ENCODE results near the gene HM13. TPM values are rescaled to one million over a fixed set of nuclear protein-coding genes. Genes with fewer than 3 reads are reported as not detected.

The HM13 gene
- total RNA-seq, 4 donors from 2014 or later = 54.8 to 86.7 (median 75.8) TPM

DNA sequence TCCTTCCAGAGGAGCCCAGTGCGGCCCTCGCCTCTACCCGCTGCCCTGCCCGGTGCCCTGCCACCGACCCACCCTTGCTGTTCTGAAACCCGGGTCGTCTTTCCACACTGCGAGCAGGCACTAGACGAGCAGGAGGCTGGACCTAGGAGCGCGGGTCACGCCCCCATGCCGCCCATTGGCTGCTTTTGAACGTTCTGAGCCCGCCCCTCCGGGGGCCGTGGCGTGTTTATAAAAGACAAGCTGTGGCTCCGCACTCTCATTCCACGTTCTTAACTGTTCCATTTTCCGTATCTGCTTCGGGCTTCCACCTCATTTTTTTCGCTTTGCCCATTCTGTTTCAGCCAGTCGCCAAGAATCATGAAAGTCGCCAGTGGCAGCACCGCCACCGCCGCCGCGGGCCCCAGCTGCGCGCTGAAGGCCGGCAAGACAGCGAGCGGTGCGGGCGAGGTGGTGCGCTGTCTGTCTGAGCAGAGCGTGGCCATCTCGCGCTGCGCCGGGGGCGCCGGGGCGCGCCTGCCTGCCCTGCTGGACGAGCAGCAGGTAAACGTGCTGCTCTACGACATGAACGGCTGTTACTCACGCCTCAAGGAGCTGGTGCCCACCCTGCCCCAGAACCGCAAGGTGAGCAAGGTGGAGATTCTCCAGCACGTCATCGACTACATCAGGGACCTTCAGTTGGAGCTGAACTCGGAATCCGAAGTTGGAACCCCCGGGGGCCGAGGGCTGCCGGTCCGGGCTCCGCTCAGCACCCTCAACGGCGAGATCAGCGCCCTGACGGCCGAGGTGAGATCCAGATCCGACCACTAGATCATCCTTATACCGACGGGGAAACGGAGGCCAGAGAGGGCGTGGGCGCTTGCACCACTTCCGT lies 91.0 kb downstream of the HM13 start, which contains the start of gene ID1:
Gene ID1, plus strand, starts transcription at position 259 of the 871 bp plus-strand sequence. Its CDS starts 99 bp downstream, at position 358.
- 0 to 1% methylated on average over 50 to 71 of the region's 74 CpGs for WGBS, 2 donors

GRCh38 chr20:31605902-31606803 lies 91.9 kb downstream of the HM13 start:
- peak overlapping the region; percentile 57 to 65 (median 62) for H3K4me3 ChIP-seq
- H3K27ac ChIP-seq = peak overlapping the region; percentile 80 to 93 (median 88)
- TF ChIP-seq POLR2A (IDR thresholded peaks at IDR 0.05) (no peak), EP300 (IDR thresholded peaks at IDR 0.05) (peak in 1 of 2 donors; percentile 41)
- no peaks in the 10 kb centered on the region for H3K9me3 ChIP-seq
- no peaks in the 10 kb centered on the region for H3K27me3 ChIP-seq
- peaks cover 0 to 52% (median 32%) of the 10 kb centered on the region in 4 donors for H3K4me1 ChIP-seq
- no peaks in the 10 kb centered on the region for H3K36me3 ChIP-seq
- WGBS, 2 donors = 5 to 7% methylated on average over 19 to 29 of the region's 39 CpGs
- no peak for DNase-seq (ENCODE audit: low spot score in 2 of 2)

More for the DNA sequence above, 91.0 kb downstream of the HM13 start, which contains the start of gene ID1:
- Histone ChIP-seq H3K36me3 (no peaks in the 10 kb centered on the region), H3K27me3 (no peaks in the 10 kb centered on the region), H3K4me3 (peak within 1 kb of the TSS; percentile 57 to 65 (median 62)), H3K4me1 (peaks cover 0 to 46% (median 32%) of the 10 kb centered on the region in 4 donors), H3K9me3 (no peaks in the 10 kb centered on the region), H3K27ac (peak within 1 kb of the TSS; percentile 80 to 94 (median 89))
- TF ChIP-seq CTCF (IDR thresholded peaks at IDR 0.05) = peak in 1 of 5 experiments; percentile 13
- TF ChIP-seq EP300 (IDR thresholded peaks at IDR 0.05) = peak; percentile 28 to 100
- TF ChIP-seq POLR2A (IDR thresholded peaks at IDR 0.05) = peak; percentile 88 to 96
- DNase-seq (ENCODE audit: low spot score in 2 of 2) = peak; percentile 93 to 95

- WGBS, 2 donors = 45 to 70% methylated on average over 6 to 8 of the region's 8 CpGs
- no peaks in the 10 kb centered on the region for H3K27me3 ChIP-seq
- H3K4me3 ChIP-seq = peak overlapping the region; percentile 57 to 65 (median 62)
- TF ChIP-seq CTCF (IDR thresholded peaks at IDR 0.05) = no peak
- no peak for TF ChIP-seq POLR2A (IDR thresholded peaks at IDR 0.05)
- DNase-seq (ENCODE audit: low spot score in 2 of 2) = no peak
- peaks cover 0 to 52% (median 33%) of the 10 kb centered on the region in 4 donors for H3K4me1 ChIP-seq
- H3K9me3 ChIP-seq = no peaks in the 10 kb centered on the region
- peak overlapping the region; percentile 80 to 93 (median 88) for H3K27ac ChIP-seq
- no peaks in the 10 kb centered on the region for H3K36me3 ChIP-seq
Measured at GRCh38 chr20:31606804-31607639, 92.8 kb downstream of the HM13 start.

DNA sequence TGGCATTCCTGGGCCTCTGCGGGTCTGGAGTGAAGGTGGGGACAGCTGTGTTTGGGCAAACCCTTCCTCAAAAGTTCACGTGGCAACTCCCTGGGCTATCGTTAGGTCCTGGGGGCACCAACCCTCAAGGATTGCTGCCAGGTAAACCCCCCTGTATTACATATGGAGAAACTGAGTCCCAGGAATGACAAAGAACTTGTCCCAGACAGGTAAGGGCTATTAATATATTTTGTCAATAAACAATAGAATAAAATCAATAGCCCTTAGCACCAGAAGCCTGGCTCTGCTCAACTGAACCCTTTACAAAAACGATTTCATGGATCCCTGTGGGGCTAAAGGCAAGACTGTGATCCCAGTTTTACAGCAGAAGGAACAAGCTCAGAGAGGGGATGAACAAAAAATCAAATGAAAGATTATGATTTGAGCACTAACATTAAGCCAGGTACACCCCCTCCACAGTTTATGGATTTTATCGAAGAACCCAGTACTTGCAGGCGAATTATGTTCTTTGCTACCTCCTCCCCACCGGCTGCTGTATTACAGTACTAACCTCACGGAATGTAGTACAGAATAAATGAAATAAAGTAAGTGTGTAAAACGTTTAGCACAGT lies 93.5 kb downstream of the HM13 start:
- Histone ChIP-seq H3K4me3 (peak overlapping the region; percentile 57 to 65 (median 62)), H3K9me3 (no peaks in the 10 kb centered on the region), H3K36me3 (no peaks in the 10 kb centered on the region), H3K27me3 (no peaks in the 10 kb centered on the region), H3K27ac (peak overlapping the region; percentile 35 to 93 (median 88)), H3K4me1 (peaks cover 0 to 57% (median 34%) of the 10 kb centered on the region in 4 donors)
- no peak for DNase-seq (ENCODE audit: low spot score in 2 of 2)
- 58 to 66% methylated on average over 9 of the region's 9 CpGs for WGBS, 2 donors
- no peak for TF ChIP-seq CTCF (IDR thresholded peaks at IDR 0.05)
- no peak for TF ChIP-seq EP300 (IDR thresholded peaks at IDR 0.05)
- TF ChIP-seq POLR2A (IDR thresholded peaks at IDR 0.05) = no peak
